HG03457 (cell line): ENCODE results near the gene GARIN5B.
"Not testable (repeated sequence)": the region's sequence is repeated elsewhere in the genome, so short reads cannot be mapped to it uniquely, and the experiment has no call there.

Experiments used
- ATAC-seq: cut with Tn5 transposase; IDR thresholded peaks from one replicate; pipeline ENCODE4 v1.9.1; 2021; ENCODE audit warnings: moderate number of reproducible peaks; ENCODE audit not compliant: unreplicated experiment

The GARIN5B gene

DNA sequence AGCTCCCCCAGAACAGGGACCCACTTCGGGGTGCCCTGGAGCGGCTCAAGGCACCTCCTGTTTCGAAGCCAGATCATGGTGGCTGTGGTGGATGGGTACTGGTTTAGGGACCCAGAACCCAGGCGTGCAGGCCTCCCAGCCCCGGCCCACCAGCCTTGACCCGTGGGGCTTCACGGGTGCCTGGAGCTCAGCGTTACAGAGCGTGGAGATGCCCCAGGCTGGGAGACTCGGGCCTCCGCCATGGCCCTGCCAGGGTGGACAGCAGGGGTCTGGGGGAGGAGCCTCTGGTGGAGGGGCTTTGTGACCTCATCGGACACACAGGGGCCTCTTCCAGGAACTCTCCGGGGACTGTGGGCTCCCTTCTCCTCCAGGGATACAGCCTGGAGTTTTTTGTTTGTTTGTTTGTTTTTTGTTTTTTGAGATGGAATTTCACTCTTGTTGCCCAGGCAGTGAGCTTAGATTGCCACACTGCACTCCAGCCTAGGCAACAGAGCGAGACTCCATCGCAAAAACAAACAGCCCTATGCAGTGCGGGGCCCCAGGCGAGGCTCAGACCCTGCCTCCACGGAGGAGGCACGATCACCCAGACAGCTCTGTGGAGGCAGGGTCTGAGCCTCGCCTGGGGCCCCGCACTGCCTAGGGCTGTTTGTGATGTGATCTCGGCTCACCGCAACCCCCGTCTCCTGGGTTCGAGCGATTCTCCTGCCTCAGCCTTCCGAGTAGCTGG is at the start of gene GARIN5B:
TSS of gene GARIN5B (minus strand) at position 271 of the 727 bp plus-strand sequence. CDS start at position 77, 194 bp downstream.
- no peak for ATAC-seq

DNA sequence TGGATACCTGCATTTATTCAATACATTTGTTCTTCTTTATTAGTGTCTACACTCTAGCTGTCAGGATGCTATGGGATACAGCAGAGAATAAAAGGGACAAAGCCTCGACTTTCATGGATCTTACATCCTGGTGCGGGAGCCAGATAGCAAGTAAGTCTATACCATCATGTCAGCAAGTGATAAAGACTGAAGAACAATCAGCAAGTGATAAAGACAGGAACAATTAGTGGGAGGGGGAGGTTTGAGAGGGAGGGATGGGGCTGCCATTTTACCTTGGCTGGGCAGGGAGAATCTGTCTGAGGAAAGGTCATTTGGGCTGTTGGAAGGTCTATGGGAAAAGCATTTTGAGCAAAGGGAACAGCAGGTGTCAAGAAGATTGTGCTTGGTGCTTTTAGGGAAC is 47.1 kb upstream of the GARIN5B start:
- ATAC-seq = no peak

DNA sequence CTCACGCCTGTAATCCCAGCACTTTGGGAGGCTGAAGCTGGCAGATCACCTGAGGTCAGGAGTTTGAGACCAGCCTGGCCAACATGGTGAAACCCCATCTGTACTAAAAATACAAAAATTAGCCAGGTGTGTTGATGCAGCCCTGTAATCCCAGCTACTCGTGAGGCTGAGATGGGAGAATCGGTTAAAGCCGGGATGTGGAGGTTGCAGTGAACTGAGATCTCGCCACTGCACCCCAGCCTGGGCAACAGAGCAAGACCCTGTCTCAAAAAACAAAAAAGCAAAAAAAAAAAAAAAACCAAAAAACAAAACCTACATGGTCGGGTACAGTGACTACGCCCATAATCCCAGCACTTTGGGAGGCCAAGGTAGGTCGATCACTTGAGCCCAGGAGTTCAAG is 46.1 kb upstream of the GARIN5B start:
- ATAC-seq = not testable (repeated sequence)

DNA sequence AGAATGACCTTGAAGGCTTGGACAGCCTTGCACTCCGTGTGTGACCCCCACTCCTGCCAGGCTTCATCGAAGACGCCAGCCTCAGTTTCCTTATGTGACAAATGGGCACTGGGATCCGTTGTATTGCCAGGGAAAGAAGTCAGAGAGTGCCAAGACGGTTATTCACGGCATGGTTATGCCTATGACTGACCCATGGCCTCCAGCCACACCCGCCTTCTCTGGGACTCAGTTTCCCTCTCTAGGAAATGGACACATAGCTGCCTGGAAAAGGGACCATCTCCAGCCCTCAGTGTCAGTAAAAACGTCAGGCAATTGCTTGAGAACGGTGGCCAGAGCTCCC is 45.4 kb upstream of the GARIN5B start:
- no peak for ATAC-seq

DNA sequence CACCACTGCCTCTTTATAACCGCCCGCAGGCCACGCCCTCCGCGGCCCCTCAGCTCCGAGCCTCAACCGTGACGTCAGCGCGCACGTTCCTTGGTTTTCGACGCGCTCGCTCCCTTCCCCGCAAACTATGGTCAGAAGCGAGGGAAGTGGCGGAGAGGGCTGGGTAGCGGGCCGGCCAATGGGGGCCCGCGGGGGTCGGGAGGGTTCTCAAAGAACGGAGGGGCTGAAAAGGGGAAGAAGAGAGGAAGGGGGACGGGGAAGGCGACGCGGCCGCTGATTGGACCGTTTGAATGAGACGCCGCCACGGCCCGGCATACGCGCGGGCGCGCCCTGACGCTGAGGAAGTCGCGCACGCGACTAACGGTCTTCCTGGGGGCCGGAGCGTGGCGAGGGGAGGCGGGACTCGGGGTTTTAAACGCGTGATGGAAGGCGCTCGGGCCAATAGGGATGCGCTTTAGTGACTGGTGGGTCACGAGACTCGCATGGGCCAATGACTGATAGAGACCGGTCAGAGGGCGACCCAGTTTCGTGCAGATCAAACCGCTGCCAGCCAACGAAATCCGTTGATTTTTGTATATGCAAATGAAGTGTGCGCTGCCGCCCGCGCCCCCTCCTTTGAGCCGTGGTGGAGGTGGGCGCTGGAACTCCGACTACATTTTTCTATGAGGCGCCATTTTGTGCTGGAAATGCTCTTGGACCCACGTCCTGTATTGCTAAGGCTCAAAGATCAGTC is 44.9 kb upstream of the GARIN5B start:
- ATAC-seq = peak; percentile 76

DNA sequence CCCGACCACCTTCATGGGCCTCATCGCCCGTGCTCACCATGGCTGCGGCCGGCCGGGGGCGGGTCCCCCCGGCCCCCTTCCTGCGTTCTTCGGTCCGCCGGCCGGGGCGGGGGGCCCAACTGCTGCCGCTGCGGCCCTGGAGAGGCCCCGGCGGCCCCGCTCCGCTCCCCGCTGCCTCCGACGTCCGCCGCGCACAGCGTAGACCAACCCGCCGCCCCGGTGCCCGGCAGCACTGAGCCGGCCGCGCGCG is 44.4 kb upstream of the GARIN5B start, which contains the start of gene UBE2S:
TSS of gene UBE2S (minus strand) at position 239 of the 250 bp plus-strand sequence. CDS start at position 40, 199 bp downstream.
- ATAC-seq = peak; percentile 18

DNA sequence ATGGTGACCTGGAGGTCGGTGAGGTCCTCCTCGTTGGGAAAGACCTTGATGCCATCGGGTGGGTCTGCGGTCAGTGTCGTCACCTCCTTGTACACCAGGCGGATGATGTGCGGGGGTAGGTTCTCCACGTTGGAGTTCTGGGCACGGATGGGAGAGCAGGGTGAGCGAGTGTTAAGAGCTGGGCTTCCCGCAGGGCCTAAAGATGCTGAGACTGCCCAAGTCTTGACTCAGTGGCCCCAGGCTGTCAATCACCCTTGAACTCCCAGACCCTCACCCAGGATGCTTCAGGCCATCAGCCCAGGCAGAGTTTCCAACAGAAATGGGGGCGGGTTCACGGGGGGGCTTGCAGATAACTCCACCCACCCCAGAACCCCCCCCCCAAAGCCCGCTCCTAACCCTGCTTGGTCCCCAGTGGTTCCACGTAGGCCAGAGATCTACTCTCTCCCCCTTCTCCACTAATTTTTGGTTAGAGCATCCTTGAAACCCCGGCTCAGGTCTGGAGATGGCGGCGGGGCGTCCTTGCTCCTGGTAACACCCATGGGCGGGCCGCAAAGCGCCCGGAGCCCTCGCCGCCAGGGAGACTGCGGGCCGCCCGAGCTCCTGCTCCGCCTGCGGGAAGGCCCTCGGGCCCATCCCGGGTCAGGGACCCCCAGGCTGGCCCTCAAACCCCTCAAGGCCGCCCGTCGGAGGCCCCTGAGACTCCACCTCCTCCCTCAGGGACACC is 43.9 kb upstream of the GARIN5B start:
- no peak for ATAC-seq

DNA sequence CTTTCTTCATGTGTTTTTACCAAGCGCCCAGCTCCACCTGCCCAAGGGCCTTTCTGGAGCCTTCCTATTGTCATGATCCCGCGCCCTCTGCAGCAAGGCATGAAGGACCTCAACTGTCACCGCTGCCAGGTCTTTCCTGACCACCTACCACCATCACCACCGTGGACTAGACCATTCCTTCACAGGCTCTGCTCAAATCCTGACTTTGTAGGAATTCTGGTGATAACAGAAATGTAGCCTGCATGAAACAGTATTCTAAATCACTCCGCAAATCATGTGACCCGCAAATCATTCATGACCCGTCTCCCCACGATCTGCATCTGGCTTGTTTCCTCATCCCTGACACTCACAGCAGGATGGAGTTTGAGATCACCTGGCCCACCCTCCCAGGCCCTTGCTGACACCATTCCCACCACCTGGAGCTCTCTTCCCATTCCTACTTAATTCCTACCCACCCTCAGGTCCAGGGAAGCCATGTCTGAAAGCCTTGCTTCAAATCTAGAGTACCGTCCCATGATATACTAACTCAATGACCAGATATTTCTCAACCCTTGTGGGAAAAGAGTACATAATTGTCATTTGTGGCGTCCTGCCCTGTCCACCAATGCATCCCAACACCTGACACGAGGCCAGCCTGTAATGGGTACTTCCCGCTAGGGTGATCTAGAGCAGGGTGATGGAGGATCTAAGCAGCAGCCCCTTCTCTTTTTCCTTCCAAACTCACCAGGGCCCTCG is 43.2 kb upstream of the GARIN5B start:
- no peak for ATAC-seq

DNA sequence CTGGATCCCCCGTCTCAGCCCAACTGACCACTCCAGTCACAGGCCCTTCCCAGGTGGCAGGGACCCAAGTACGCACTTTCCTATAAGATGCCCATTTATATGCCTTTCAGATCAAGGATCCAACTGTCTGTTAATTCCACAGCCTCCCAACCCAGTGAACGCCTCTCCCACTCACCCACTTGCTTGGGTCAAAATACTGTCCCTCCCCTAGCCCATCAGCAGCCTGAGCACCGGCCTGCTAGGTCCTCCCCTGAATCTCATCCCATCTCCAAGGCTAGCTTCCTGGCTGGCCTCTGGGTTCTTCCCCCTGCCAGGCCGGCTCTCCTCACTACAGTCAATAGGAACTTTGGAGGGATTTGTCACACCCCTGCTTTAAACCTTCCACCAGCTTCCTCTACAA is 42.6 kb upstream of the GARIN5B start:
- ATAC-seq = no peak

DNA sequence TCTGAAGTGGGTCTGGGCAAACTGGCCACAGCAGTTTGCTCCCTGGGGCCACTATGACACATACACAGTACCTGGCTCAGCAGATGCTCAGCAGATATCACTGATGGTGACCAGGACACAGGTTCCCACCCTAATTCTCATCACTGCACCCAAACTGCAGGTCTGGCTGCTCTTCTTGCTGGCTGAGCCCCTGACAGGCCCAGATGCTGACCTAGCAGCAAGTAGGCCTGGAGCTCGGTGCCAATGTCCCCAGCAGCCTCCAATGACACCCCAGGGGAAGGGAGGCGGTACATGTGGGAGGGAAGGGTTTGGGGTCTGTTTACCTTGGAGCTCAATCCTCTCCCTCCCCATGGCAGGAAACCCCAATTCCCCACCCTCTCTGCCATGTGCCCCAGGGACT is 39.4 kb upstream of the GARIN5B start:
- no peak for ATAC-seq

DNA sequence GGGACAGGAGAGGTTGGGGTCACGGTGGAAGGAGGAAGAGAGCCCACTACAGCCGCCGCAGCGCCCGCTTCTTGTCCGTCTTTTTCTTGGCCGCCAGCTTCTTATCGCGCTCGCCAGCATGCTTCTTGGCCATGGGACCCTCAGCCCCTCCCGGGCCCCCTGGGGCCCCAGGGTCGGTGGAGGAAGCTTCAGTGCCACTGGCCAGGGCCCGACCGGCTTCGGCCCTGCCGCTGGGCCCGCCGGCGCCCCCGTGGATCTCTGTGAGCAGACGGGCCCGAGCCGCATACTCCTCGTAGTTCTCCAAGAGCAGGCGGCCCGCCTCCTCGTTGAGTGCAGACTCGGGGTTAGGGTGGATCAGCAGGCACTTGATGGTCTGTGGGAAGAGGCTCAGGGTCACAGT is 38.3 kb upstream of the GARIN5B start:
- ATAC-seq = not testable (repeated sequence)

DNA sequence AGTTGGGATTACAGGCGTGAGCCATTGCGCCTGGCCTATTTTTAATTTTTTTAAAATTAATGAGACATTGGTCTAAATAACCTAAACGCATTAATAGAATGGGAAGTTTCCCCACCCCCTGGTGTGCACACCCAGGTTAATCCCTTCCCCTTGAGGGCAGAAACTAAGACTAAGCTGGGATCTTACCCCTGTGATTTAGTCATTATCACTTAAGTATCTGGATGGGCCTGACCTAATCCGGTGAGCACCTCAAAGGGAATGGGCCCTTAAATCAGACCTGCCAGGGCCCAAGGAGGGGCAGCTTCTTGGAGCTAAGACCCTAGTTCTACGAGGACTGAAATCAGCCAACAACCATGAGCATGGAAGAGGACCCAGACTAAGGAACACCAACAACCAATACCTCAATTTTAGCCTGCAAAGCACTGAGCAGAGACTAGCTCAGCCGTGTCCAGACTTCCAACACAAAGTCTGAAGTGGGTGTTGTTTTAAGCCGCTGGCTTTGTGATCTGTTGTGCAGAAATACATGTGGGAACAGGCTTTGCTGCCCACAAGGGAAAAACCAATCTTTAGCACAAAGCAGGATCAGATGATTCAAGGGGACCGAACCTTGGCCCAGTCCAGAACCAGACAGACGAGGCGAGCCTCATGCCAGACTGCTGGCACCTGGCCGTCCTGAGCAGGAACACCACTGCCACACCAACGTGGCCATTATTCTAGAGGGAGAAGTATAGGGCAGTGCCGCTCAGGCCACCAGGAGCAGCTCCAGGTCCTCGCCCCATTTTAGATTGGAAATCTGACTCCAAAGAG is 37.4 kb upstream of the GARIN5B start:
- ATAC-seq = no peak

DNA sequence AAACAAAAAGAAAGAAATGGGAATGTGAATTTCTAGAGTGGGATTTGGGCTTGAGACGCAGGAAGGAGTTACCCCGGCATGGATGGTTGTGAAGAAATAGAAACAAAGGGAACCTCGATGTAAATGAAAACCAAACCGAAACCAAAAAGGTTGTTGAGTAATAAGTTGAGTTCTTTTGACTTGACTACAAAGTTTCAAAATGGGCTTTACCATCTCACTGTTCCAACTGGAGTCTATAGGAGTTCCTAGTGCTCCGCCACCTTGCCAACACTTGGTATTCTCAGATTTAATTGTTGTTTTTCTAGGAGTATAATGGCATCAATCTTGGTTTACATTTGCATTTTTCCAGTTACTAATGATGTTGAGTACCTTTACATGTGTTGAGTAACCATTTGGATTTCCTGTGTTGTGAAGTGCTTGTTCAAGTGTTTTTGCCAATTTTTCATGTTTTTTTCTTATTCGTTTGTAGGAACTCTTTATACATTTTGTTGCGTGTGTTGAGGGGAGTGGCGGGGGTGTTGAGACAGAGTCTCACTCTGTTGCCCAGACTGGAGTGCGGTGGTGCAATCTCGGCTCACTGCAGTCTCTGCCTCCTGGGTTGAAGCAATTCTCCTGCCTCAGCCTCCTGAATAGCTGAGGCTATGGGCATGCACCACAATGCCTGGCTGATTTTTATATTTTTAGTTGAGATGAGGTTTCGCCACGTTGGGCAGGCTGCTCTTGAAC is 35.3 kb upstream of the GARIN5B start:
- ATAC-seq = no peak

DNA sequence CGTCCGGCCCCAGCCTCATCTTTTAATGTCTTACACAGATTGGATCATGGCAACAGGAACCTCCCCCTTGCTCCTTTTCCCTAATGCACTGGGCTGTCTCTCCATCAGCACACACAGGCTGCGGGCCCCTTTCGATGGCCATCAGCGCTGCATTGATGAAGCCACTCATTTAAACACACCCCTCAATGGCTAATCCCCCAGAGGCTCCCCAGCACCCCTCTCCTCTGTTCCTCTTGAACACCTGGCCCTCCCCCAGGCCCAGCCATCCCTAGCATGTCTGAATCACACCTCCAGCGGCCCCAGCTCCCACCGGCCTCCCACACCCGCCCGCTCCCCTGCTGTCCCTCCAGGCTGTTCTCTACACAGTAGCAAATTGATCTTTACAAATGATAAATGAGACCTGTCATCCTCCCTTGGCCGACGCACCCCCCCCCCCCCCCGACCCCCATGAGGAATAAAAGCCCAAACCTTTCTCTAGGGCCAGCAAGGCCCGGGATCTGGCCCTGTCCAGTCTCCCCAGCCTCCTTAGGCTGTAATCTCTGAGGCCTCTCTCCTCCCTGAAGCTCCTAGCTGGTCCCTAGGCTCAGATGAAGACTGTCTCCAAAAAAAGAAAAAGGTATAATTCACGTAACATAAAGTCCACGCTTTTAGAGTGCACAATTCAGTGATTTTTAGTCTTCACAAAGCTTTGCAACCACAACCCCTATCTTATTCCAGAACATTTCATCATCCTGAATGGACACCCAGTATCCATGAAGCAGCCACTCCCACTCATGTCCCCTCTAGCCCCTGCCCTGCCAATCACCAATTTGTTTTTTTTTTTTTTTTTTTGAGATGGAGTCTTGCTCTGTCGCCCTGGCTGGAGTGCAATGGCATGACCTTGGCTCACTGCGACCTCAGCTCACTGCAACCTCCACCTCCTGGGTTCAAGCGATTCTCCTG is 30.0 kb upstream of the GARIN5B start:
- no peak for ATAC-seq

DNA sequence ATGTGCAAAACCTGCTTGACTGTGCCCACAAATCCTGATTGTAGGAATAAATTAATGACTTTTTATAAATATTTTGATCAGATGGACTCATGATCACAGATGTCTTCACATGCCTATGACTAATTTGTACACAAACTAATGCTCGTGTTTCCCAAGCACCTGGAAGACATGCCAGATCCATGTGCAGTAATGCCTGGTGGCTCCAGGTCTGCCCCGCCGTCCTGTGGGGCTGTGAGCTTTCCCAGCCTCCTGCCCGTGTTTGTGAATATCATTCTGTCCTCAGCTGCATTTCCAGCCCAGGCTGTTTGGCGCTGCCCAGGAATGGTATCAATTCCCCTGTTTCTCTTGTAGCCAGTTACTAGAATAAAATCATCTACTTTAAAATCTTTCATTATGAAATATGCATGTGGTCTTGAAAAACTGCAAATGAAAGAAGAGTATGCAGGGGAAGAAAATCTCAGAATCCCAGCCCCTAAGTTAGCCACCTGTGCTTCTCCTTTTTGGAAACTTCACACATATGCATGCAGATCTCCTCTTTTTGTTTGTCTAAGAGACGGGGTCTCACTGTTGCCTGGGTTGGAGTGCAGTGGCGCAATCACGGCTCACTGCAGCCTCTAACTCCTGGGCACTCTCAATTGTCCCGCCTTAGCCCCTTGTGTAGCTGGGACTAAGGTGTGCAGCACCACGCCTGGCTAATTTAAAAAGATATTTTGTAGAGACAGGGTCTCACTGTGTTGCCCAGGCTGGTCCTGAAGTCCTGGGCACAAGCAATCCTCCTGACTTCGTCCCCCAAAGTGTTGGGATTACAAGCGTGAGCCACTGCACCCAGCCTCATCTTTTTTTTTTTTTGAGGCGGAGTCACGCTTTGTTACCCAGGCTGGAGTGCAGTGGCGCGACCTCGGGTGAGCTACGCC is 28.9 kb upstream of the GARIN5B start:
- no peak for ATAC-seq

DNA sequence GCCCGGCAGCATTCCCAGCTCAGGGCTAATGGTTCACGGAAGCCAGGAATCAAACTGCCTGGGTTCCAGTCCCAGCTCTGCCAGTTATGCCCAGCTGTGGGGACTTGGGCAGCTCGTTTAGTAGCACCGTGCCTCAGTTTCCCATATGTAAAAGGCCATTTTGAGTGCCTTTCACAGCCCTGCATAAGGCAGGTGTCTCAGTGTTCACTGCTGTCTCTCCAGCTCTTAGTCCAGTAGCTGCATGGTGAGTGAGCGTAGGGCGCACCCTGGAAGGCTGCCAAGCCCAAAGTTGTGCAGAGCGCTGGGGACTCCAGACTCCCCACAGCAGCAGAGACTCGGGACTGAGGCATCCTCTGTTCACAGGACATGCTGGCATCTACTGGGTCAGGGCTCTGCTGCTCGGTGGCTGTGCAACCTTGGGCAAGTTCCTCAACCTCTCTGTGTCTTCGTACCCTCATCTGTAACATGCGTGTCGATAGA is 28.2 kb upstream of the GARIN5B start:
- ATAC-seq = no peak

DNA sequence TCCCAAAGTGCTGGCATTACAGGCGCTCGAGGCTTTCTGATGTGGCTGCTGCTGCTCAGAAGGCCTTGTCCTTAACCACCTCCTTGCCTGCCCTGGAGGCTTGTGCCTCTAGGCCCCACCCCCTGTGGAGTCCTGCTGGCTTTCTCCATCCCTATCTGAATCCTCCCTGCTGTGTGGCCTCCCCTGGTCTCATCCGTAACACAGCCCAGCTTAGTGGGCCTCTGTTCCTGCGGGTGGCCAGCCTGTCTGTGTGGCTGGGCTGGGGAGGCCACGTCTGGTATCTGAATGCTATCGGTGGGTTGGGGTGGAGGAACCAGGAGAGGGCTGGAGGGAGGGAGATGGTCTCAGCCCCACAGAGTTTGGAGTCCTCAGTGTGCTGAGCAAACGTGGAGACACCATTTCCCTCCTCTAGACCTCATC is 27.4 kb upstream of the GARIN5B start:
- no peak for ATAC-seq
